DOHH2 (cell line): ENCODE data around the gene CCNA2.

ENCODE experiments used
- H3F3A ChIP-seq: fragments of 200-600 bp; sonication (generic), shearing (Covaris generic); 2 replicates; pipeline ENCODE4 v1.6.0; 2016; ENCODE audit warnings: antibody characterized with exemption, mild to moderate bottlenecking; ENCODE audit not compliant: control insufficient read depth, insufficient read depth
- H3K27ac ChIP-seq: fragments of 200-600 bp; sonication (generic); 2 replicates; pipeline ENCODE4 v1.5.1; 2014; ENCODE audit warnings: low read depth, mild to moderate bottlenecking, low read length, moderate library complexity
- H3K27me3 ChIP-seq: fragments of 200-600 bp; sonication (generic); 2 replicates; pipeline ENCODE4 v1.6.1; 2014; ENCODE audit warnings: mild to moderate bottlenecking, low read length, mixed read lengths; ENCODE audit not compliant: control insufficient read depth
- H3K36me3 ChIP-seq: fragments of 200-600 bp; sonication (generic); 2 replicates; pipeline ENCODE4 v1.6.1; 2014; ENCODE audit warnings: mild to moderate bottlenecking, low read length, moderate library complexity, mixed read lengths; ENCODE audit not compliant: control insufficient read depth
- H3K4me1 ChIP-seq: fragments of 200-600 bp; sonication (generic); 2 replicates; pipeline ENCODE4 v1.6.1; 2014; ENCODE audit warnings: mild to moderate bottlenecking, low read length, mixed read lengths; ENCODE audit not compliant: control insufficient read depth
- H3K4me2 ChIP-seq: fragments of 200-600 bp; sonication (generic); 2 replicates; pipeline ENCODE4 v1.6.0; 2014; ENCODE audit warnings: mild to moderate bottlenecking, low read length, moderate library complexity
- H3K4me3 ChIP-seq: fragments of 200-600 bp; sonication (generic); 2 replicates; pipeline ENCODE4 v1.5.1; 2014; ENCODE audit warnings: mild to moderate bottlenecking, low read length, mixed read lengths
- H3K79me2 ChIP-seq: fragments of 200-600 bp; sonication (generic); 2 replicates; pipeline ENCODE4 v1.6.1; 2014; ENCODE audit warnings: mild to moderate bottlenecking, low read length, mixed read lengths; ENCODE audit not compliant: control insufficient read depth
- H3K9me2 ChIP-seq: fragments of 200-600 bp; sonication (generic); replicated peaks from 2 replicates; pipeline ENCODE4 v1.6.1; 2014; ENCODE audit warnings: mild to moderate bottlenecking, low read length, mixed read lengths; ENCODE audit not compliant: control insufficient read depth
- H3K9me3 ChIP-seq: fragments of 200-600 bp; sonication (generic); 2 replicates; pipeline ENCODE4 v1.6.1; 2014; ENCODE audit warnings: antibody characterized with exemption, low read length, mixed read lengths; ENCODE audit not compliant: control insufficient read depth, insufficient read depth
- H4K20me1 ChIP-seq: fragments of 200-600 bp; sonication (generic); 2 replicates; pipeline ENCODE4 v1.6.0; 2014; ENCODE audit warnings: low read depth, mild to moderate bottlenecking, antibody characterized with exemption, low read length, moderate library complexity; ENCODE audit not compliant: control insufficient read depth, insufficient read depth
- CTCF ChIP-seq: fragments of 200-600 bp; sonication (generic); IDR thresholded peaks from one replicate; pipeline ENCODE4 v1.5.1; 2014; ENCODE audit warnings: antibody characterized with exemption, mild to moderate bottlenecking, low read depth, low read length; ENCODE audit not compliant: poor library complexity, severe bottlenecking
- EZH2phosphoT487 ChIP-seq: fragments of 200-600 bp; sonication (generic); IDR thresholded peaks from 2 replicates; pipeline ENCODE4 v1.6.1; 2017; ENCODE audit warnings: borderline replicate concordance, mild to moderate bottlenecking, antibody characterized with exemption, low read length, moderate library complexity, mixed read lengths

Gene CCNA2

GRCh38 chr4:121794505-121795188 lies 29.0 kb downstream of the CCNA2 start:
- no peaks in the 10 kb centered on the region for H3K9me3 ChIP-seq
- H3F3A ChIP-seq, result no peaks in the 10 kb centered on the region
- H3K27me3 ChIP-seq, result peaks cover 7% of the 10 kb centered on the region

GRCh38 chr4:121792966-121793365 lies 30.7 kb downstream of the CCNA2 start:
- no peaks in the 10 kb centered on the region for H4K20me1 ChIP-seq
- H3K4me2 ChIP-seq, result no peak overlapping the region
- no peaks in the 10 kb centered on the region for H3K9me3 ChIP-seq
- no peaks in the 10 kb centered on the region for H3K79me2 ChIP-seq
- H3K27me3 ChIP-seq, result peaks cover 7% of the 10 kb centered on the region
- H3K36me3 ChIP-seq, result no peaks in the 10 kb centered on the region
- H3K9me2 ChIP-seq, result no peaks in the 10 kb centered on the region
- no peak overlapping the region for H3K4me3 ChIP-seq
- H3F3A ChIP-seq, result no peaks in the 10 kb centered on the region
- H3K4me1 ChIP-seq, result peaks cover 9% of the 10 kb centered on the region
- TF ChIP-seq CTCF (no peak), EZH2phosphoT487 (no peak)
- no peak overlapping the region for H3K27ac ChIP-seq

More at GRCh38 chr4:121794505-121795188, 29.0 kb downstream of the CCNA2 start:
- no peak for TF ChIP-seq EZH2phosphoT487
- TF ChIP-seq CTCF, result no peak
- H3K9me2 ChIP-seq, result no peaks in the 10 kb centered on the region
- H3K4me1 ChIP-seq, result peaks cover 17% of the 10 kb centered on the region
- no peaks in the 10 kb centered on the region for H3K79me2 ChIP-seq
- no peak overlapping the region for H3K4me3 ChIP-seq
- H3K4me2 ChIP-seq, result no peak overlapping the region
- no peaks in the 10 kb centered on the region for H3K36me3 ChIP-seq
- H4K20me1 ChIP-seq, result no peaks in the 10 kb centered on the region
- no peak overlapping the region for H3K27ac ChIP-seq

GRCh38 chr4:121791481-121791880 lies 32.2 kb downstream of the CCNA2 start:
- Histone ChIP-seq H3K4me2 (no peak overlapping the region), H3K27me3 (peaks cover 7% of the 10 kb centered on the region), H3K4me1 (peaks cover 9% of the 10 kb centered on the region), H3F3A (no peaks in the 10 kb centered on the region), H3K9me2 (no peaks in the 10 kb centered on the region), H3K36me3 (no peaks in the 10 kb centered on the region), H3K27ac (no peak overlapping the region), H3K4me3 (no peak overlapping the region), H3K9me3 (no peaks in the 10 kb centered on the region), H3K79me2 (no peaks in the 10 kb centered on the region), H4K20me1 (no peaks in the 10 kb centered on the region)
- TF ChIP-seq CTCF, result no peak
- TF ChIP-seq EZH2phosphoT487, result no peak
